HepG2 (cell line): ENCODE results near the gene EXTL1. TPM values are rescaled to one million over a fixed set of nuclear protein-coding genes. Genes with fewer than 3 reads are reported as not detected.

Experiments used
- ARID5B ChIP-seq: IDR thresholded peaks from 2 replicates; pipeline ENCODE4 v1.4.0; 2020; ENCODE audit warnings: mild to moderate bottlenecking, missing genetic modification reagents
- CEBPB ChIP-seq: IDR thresholded peaks from 2 replicates; pipeline ENCODE4 v1.6.1; 2011; ENCODE audit warnings: low read depth, low read length, improper control_type of control experiment, borderline replicate concordance
- ELF4 ChIP-seq: sonication (generic); formaldehyde crosslinking; IDR thresholded peaks from 2 replicates; pipeline ENCODE4 v1.5.0; 2020; ENCODE audit warnings: missing genetic modification reagents, mild to moderate bottlenecking, moderate library complexity, borderline replicate concordance
- FUBP1 ChIP-seq: sonication (generic); formaldehyde crosslinking; IDR thresholded peaks from 2 replicates; pipeline ENCODE4 v1.5.1; 2020; ENCODE audit warnings: missing genetic modification reagents, mild to moderate bottlenecking, borderline replicate concordance
- GABPB1 ChIP-seq: IDR thresholded peaks from 2 replicates; pipeline ENCODE4 v1.6.1; 2016; ENCODE audit warnings: mild to moderate bottlenecking, missing genetic modification reagents, moderate library complexity, missing compliant biosample characterization
- MIER2 ChIP-seq: IDR thresholded peaks from 2 replicates; pipeline ENCODE4 v1.6.1; 2016; ENCODE audit warnings: missing biosample characterization, missing genetic modification reagents
- POLR2G ChIP-seq: fragments of 200-400 bp; formaldehyde crosslinking; IDR thresholded peaks from 2 replicates; pipeline ENCODE4 v1.6.1; 2018; ENCODE audit warnings: mild to moderate bottlenecking, low read depth, low read length, moderate library complexity
- SATB2 ChIP-seq: sonication (generic); formaldehyde crosslinking; IDR thresholded peaks from 2 replicates; pipeline ENCODE4 v1.5.0; 2020; ENCODE audit warnings: missing genetic modification reagents
- TFDP1 ChIP-seq: IDR thresholded peaks from 2 replicates; pipeline ENCODE4 v1.6.1; 2016; ENCODE audit warnings: missing compliant biosample characterization, missing genetic modification reagents, borderline replicate concordance
- TGIF2 ChIP-seq: IDR thresholded peaks from 2 replicates; pipeline ENCODE4 v1.6.1; 2016; ENCODE audit warnings: control low read depth, missing compliant biosample characterization
- ZNF234 ChIP-seq: sonication (generic); formaldehyde crosslinking; conservative IDR thresholded peaks from 2 replicates; pipeline ENCODE4 v1.5.1; 2020; ENCODE audit warnings: mild to moderate bottlenecking, missing genetic modification reagents
- ZNF276 ChIP-seq: sonication (generic); formaldehyde crosslinking; IDR thresholded peaks from 2 replicates; pipeline ENCODE4 v1.4.0; 2020; ENCODE audit warnings: mild to moderate bottlenecking, low read depth, missing genetic modification reagents
- ZNF280D ChIP-seq: sonication (generic); formaldehyde crosslinking; IDR thresholded peaks from 2 replicates; pipeline ENCODE4 v1.5.1; 2020; ENCODE audit warnings: mild to moderate bottlenecking, missing genetic modification reagents
- ZNF557 ChIP-seq: sonication (generic); formaldehyde crosslinking; IDR thresholded peaks from 2 replicates; pipeline ENCODE4 v1.4.0; 2020; ENCODE audit warnings: missing genetic modification reagents
- ZNF788 ChIP-seq: sonication (generic); formaldehyde crosslinking; IDR thresholded peaks from 2 replicates; pipeline ENCODE4 v1.5.0; 2020; ENCODE audit warnings: mild to moderate bottlenecking, missing genetic modification reagents, borderline replicate concordance
- ZNF83 ChIP-seq: sonication (generic); formaldehyde crosslinking; IDR thresholded peaks from 2 replicates; pipeline ENCODE4 v1.4.0; 2020; ENCODE audit warnings: missing genetic modification reagents, mild to moderate bottlenecking, borderline replicate concordance
- polyA plus RNA-seq, 8 experiments: library from polyadenylated mRNA; depleted of rRNA in 3 of 8; stranded (reverse) in 7 of 8; unstranded in 1 of 8; fragments of >200 nt; fragmentation: Illumina TruSeq in 4 of 8; extraction: Trizol in 4 of 8; gene quantifications; 2 replicates each; pipeline versions ENCODE4 v1.2.1 to v1.2.3, GENCODE V29; 2011 to 2016; ENCODE audit warnings: low read depth in 4 of 8, missing spikeins in 1 of 8, mixed read lengths in 1 of 8; ENCODE audit not compliant: insufficient read depth in 1 of 8
- total RNA-seq, 5 experiments: library from RNA; depleted of rRNA; stranded (reverse); fragments of >200 nt; fragmentation: Illumina TruSeq; extraction: Trizol; gene quantifications; 2 replicates each; pipeline ENCODE4 v1.2.3, GENCODE V29; 2016; ENCODE audit warnings: low read depth in 1 of 5

EXTL1 gene
- total and polyA plus RNA-seq, 2 of the 13 experiments (the other 11 are each of a cell fraction or from before 2014, with no cell fraction given), result 0.35 to 1.0 TPM

GRCh38 chr1:25996966-25997827 is 24.4 kb upstream of the EXTL1 start (continued):
- TF ChIP-seq FUBP1 (CRISPR knock-in tag) (no peak), ZNF557 (CRISPR knock-in tag) (no peak), ZNF234 (no peak), TGIF2 (peak; percentile 70), ELF4 (CRISPR knock-in tag) (no peak), ZNF788 (no peak), MIER2 (CRISPR knock-in tag) (peak; percentile 18), TFDP1 (CRISPR knock-in tag) (0 out of 2 replicates have a peak, but pooled peaks have one; percentile 6), ARID5B (CRISPR knock-in tag) (peak; percentile 84; the same call in 1 of the 2 replicates), SATB2 (CRISPR knock-in tag) (no peak), ZNF280D (CRISPR knock-in tag) (0 out of 2 replicates have a peak, but pooled peaks have one; percentile 43), CEBPB (peak; percentile 90), POLR2G (peak; percentile 60), ZNF83 (no peak), GABPB1 (CRISPR knock-in tag) (peak; percentile 55; the same call in 1 of the 2 replicates), ZNF276 (CRISPR knock-in tag) (no peak)
